Right lobe of liver (tissue), 6 donors: ENCODE data around the gene LRMDA. TPM values are rescaled to one million over a fixed set of nuclear protein-coding genes. Genes with fewer than 3 reads are reported as not detected.

Source experiments
- ATAC-seq, 4 donors: fragments of 200-7000 bp; cut with Tn5 transposase; one replicate each; pipeline ENCODE4 v1.9.1; 2020; ENCODE audit warnings: mild to moderate bottlenecking in 4 of 4, moderate library complexity in 4 of 4
- DNase-seq, 3 donors: peaks; one replicate each; pipeline ENCODE4 v3.0.0-alpha.2; 2020
- H3K27ac ChIP-seq, 3 donors: fragments of 200-600 bp; one replicate each; pipeline ENCODE4 v1.8.0; 2022
- H3K27me3 ChIP-seq, 2 donors: fragments of 200-600 bp; one replicate each; pipeline ENCODE4 v1.8.0; 2022
- H3K36me3 ChIP-seq, 4 donors: fragments of 200-600 bp; sonication (generic) in 1 of 4; one replicate each; pipeline versions ENCODE4 v1.5.1 to v1.8.0; 2017 to 2022; ENCODE audit warnings: control low read depth in 1 of 4
- H3K4me1 ChIP-seq, 4 donors: fragments of 200-600 bp; sonication (generic) in 1 of 4; one replicate each; pipeline versions ENCODE4 v1.5.1 to v1.8.0; 2017 to 2022; ENCODE audit warnings: control low read depth in 1 of 4
- H3K4me3 ChIP-seq, 3 donors: fragments of 200-600 bp; one replicate each; pipeline ENCODE4 v1.8.0; 2022
- H3K9me3 ChIP-seq, 4 donors: fragments of 200-600 bp; sonication (generic) in 1 of 4; one replicate each; pipeline versions ENCODE4 v1.5.1 to v1.8.0; 2017 to 2022; ENCODE audit warnings: control low read depth in 1 of 4
- POLR2A ChIP-seq: fragments of 450-650 bp; IDR thresholded peaks from one replicate; pipeline ENCODE4 v1.6.1; 2017; ENCODE audit warnings: antibody characterized with exemption, mild to moderate bottlenecking
- WGBS: methylation state at CpG from one replicate; pipeline ENCODE4 v1.1.6; 2018; ENCODE audit warnings: low coverage, low lambda C conversion rate; ENCODE audit not compliant: insufficient coverage; ENCODE audit errors: missing lambda C conversion rate; 5-methylcytosine and 5-hydroxymethylcytosine counted together
- intact Hi-C, 2 donors: fragments of 100-400 bp; cut with DNase I; formaldehyde crosslinking; loops; one replicate each; pipeline versions ENCODE4 v1.11.2 to v1.14.1; 2022
- total RNA-seq, 6 experiments: library from RNA; depleted of rRNA in 2 of 6; stranded (reverse); fragments of >200 nt in 2 of 6; fragmentation: NEBNext Ultra II Directional in 3 of 6; extraction: Animal tissue kit (Norgen Biotek cat#: 25700) in 3 of 6; gene quantifications; one replicate each; pipeline versions ENCODE4 v1.1.0 to v1.2.4, GENCODE V29; 2016 to 2023
- TF ChIP-seq, protein P1 (sequence below), 4 donors: fragments of 200-600 bp in 3 of 4; fragments of 450-650 bp in 1 of 4; IDR thresholded peaks; one replicate each; pipeline versions ENCODE4 v1.5.1 to v1.8.0; 2016 to 2022; ENCODE audit warnings: antibody characterized with exemption in 4 of 4, mild to moderate bottlenecking in 2 of 4
- donor health status: DM: no; HTN: yes; CAD: no.
- donor health status: DM: no; HTN: no; CAD: no.
- donor health status: DM: no; HTN: no; CAD: no.
- donor health status: DM: no; HTN: yes; CAD: no.
- donor health status: DM: no; HTN: yes; CAD: no.

The LRMDA gene
- total RNA-seq, 6 experiments from 2014 or later = 9.9 to 19.9 (median 16.3) TPM

DNA sequence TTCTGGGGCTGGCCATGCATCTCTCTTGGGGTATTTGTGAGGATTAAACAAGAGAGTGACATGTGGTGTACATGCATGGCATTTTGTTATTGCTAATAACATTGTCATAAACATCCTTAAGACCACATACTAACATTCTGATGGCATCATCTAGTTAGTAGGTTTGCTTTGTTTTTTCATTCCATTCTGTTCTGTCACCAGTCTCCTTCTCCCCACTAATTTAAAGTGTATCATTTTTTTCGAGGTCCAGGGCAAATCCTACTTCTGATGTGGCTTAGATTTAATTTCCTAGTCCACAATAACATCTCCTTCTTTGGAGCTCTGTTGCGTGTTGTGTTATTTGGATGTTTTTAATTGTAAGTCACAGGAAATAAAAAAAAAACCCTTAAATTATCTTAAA, 248.1 kb downstream of the LRMDA start:
- no peaks in the 10 kb centered on the region for H3K27me3 ChIP-seq
- H3K27ac ChIP-seq = no peak overlapping the region
- intact Hi-C loops = no loop called here
- H3K36me3 ChIP-seq = no peaks in the 10 kb centered on the region
- no peaks in the 10 kb centered on the region for H3K9me3 ChIP-seq
- ATAC-seq (no peak), DNase-seq (no peak)
- TF ChIP-seq, protein P1, sequence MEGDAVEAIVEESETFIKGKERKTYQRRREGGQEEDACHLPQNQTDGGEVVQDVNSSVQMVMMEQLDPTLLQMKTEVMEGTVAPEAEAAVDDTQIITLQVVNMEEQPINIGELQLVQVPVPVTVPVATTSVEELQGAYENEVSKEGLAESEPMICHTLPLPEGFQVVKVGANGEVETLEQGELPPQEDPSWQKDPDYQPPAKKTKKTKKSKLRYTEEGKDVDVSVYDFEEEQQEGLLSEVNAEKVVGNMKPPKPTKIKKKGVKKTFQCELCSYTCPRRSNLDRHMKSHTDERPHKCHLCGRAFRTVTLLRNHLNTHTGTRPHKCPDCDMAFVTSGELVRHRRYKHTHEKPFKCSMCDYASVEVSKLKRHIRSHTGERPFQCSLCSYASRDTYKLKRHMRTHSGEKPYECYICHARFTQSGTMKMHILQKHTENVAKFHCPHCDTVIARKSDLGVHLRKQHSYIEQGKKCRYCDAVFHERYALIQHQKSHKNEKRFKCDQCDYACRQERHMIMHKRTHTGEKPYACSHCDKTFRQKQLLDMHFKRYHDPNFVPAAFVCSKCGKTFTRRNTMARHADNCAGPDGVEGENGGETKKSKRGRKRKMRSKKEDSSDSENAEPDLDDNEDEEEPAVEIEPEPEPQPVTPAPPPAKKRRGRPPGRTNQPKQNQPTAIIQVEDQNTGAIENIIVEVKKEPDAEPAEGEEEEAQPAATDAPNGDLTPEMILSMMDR (IDR thresholded peaks at IDR 0.05) = no peak
- no peak for TF ChIP-seq POLR2A
- no peak overlapping the region for H3K4me3 ChIP-seq
- WGBS = 74% methylated on average over 2 of the region's 2 CpGs
- H3K4me1 ChIP-seq = peaks cover 0 to 14% (median 7%) of the 10 kb centered on the region in 4 donors

DNA sequence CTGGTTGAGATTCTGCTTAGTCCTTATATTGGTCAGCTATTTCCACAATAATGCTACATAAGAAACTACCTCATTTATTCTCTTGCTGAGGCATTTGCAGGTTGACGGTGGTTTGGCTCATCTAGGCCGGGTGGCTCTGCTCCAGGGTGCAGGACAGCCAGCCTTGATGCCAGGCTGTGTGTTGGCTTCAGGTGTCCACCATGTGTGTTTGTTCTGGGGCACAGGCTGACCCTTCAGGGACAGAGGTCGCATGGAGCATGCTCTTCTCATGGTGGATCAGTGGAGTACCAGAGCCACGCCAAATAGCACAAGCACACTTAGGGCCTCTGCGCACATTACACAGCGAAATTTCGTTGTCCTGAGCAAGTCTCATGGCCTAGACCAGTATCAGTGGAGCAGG, 249.9 kb downstream of the LRMDA start:
- Histone ChIP-seq H3K27me3 (no peaks in the 10 kb centered on the region), H3K4me1 (peaks cover 0 to 14% (median 7%) of the 10 kb centered on the region in 4 donors), H3K4me3 (no peak overlapping the region), H3K36me3 (no peaks in the 10 kb centered on the region), H3K27ac (peak overlapping the region in 2 of 3 donors; percentile 12 to 42), H3K9me3 (no peaks in the 10 kb centered on the region)
- 39% methylated on average over 2 of the region's 7 CpGs for WGBS
- peak; percentile 77 to 99 (median 96) for ATAC-seq
- DNase-seq = peak; percentile 26 to 91 (median 89)
- intact Hi-C loops = no loop called here
- TF ChIP-seq, protein P1 (IDR thresholded peaks at IDR 0.05) = no peak
- TF ChIP-seq POLR2A = no peak

DNA sequence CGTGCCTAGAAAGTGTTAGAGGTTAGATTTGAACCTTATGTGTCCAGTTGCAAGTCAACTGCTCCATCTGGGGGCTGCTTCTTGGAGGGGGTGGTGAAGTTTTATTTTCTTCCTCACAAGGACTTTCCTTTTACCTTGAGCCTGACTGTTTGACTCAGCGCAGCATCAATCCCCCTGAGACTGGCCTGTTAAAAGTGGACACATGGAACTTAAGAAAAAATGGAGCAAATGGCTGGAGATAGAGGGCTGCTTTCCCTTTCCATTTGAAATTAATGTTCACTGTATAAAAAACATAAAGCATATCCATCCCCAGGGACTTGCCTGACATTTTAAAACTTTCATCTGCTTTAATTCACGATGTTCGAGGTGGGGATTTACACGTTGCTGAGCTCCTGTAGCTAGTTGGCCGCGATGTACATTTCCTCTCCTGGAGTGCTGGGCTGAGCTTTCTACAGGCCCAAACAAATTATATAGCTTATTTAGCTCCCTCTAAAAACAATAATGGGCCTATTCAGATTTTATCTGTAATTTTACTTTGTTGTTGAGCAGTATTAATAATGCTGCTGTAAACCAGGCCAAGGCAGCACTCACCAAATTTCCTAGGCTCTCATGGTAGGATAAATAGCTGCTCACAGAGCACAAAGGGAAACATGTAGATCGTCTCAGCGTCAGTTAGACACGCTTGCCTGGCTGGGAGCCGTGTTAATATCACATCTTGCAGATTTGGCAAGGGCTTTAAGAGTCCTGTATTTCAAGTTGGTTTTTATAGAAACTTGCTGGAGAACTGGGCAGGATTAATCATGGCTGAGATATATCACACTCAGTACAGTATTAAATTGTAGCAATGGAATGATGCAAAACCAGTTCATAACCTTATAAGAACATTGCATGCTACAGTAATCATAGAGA, 251.5 kb downstream of the LRMDA start:
- Histone ChIP-seq H3K27ac (no peak overlapping the region), H3K4me3 (no peak overlapping the region), H3K36me3 (no peaks in the 10 kb centered on the region), H3K9me3 (peaks cover 0 to 3% (median 0%) of the 10 kb centered on the region in 4 donors), H3K27me3 (no peaks in the 10 kb centered on the region), H3K4me1 (peaks cover 0 to 14% (median 7%) of the 10 kb centered on the region in 4 donors)
- DNase-seq (no peak), ATAC-seq (no peak)
- intact Hi-C loops = no loop called here
- 97% methylated on average over 11 of the region's 11 CpGs for WGBS
- TF ChIP-seq, protein P1 (IDR thresholded peaks at IDR 0.05) = no peak
- no peak for TF ChIP-seq POLR2A

DNA sequence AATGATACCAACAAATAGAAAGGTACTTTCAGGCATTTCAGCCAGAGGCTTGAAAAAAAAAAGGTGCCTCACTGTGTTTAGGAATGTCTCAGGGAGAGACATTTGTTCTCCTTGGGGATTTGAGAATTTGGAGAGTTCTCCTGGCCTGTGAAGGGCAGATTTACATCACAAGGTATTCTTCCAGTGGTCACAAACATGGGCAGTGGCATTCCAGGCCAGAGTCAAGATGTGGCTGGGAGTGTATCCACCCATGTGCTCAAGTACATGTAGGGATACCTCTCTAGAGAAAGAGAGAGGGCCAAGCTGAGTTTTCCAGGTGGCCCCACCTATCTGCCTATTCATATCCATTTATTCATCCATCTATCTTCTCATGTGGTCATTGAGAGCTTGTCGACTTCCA, 253.8 kb downstream of the LRMDA start:
- intact Hi-C loops = no loop called here
- H3K27me3 ChIP-seq = no peaks in the 10 kb centered on the region
- TF ChIP-seq, protein P1 (IDR thresholded peaks at IDR 0.05) = no peak
- TF ChIP-seq POLR2A = no peak
- ATAC-seq (no peak), DNase-seq (no peak)
- H3K4me3 ChIP-seq = no peak overlapping the region
- H3K9me3 ChIP-seq = peaks cover 0 to 4% (median 0%) of the 10 kb centered on the region in 4 donors
- H3K27ac ChIP-seq = no peak overlapping the region
- WGBS = 77% methylated on average over 1 of the region's 1 CpG
- H3K4me1 ChIP-seq = peaks cover 0 to 23% (median 7%) of the 10 kb centered on the region in 4 donors
- H3K36me3 ChIP-seq = no peaks in the 10 kb centered on the region
